ENCODE data around the gene CSMD2.

DNA sequence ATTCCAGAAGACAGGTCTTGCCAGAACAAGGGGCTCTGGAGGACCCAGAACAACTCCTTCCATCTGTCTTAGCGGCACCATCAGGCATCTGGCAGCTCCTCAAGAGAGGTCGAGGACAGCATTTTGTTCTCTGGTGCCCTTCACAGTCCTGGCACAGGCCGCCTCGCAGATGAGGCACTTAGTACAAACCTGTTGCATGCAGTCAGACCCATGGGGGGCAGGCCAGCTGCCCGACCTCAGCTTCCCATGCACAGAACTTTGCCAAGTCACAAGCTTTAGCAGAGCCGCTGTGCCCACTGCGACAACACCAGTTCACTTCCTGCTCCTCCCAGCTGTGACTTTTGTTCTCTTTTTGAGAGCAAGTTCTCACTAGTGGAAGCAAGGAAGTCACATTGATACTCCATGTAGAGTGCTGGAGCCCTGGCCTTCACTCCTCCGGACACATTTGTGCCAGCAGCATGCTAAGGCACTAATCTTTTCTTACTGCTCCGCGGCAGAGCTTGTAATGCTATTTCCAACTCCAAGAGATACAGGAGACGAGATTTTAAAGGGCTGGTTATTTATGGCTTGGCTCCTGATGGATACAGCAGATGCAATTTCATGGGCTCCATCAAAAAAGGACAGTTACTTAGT lies 256.6 kb downstream of the CSMD2 start:
- TF ChIP-seq, protein P1, sequence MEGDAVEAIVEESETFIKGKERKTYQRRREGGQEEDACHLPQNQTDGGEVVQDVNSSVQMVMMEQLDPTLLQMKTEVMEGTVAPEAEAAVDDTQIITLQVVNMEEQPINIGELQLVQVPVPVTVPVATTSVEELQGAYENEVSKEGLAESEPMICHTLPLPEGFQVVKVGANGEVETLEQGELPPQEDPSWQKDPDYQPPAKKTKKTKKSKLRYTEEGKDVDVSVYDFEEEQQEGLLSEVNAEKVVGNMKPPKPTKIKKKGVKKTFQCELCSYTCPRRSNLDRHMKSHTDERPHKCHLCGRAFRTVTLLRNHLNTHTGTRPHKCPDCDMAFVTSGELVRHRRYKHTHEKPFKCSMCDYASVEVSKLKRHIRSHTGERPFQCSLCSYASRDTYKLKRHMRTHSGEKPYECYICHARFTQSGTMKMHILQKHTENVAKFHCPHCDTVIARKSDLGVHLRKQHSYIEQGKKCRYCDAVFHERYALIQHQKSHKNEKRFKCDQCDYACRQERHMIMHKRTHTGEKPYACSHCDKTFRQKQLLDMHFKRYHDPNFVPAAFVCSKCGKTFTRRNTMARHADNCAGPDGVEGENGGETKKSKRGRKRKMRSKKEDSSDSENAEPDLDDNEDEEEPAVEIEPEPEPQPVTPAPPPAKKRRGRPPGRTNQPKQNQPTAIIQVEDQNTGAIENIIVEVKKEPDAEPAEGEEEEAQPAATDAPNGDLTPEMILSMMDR (conservative IDR thresholded peaks at IDR 0.05), result no peak
- TF ChIP-seq EZH2 (IDR thresholded peaks at IDR 0.05; ENCODE audit: low read depth), result no peak

Data from PC-9 (cell line).